IPS DF 19.7 (cell line): ENCODE results near the gene PTGFR.

ENCODE experiments used
- DNase-seq: peaks from one replicate; pipeline ENCODE4 v3.0.0-alpha.2; 2013; ENCODE audit warnings: low read depth, low spot score

The PTGFR gene

GRCh38 chr1:78490861-78491450 lies at the start of gene PTGFR:
Gene PTGFR (plus strand): TSS chr1:78490974. CDS start chr1:78492744, 1,770 bp downstream.
- DNase-seq, result no peak

GRCh38 chr1:78441921-78442320 lies 48.9 kb upstream of the PTGFR start:
- no peak for DNase-seq

- no peak for DNase-seq
These were observed 43.7 kb upstream of the PTGFR start for GRCh38 chr1:78447086-78447485.

GRCh38 chr1:78464449-78464891 lies 26.3 kb upstream of the PTGFR start:
- no peak for DNase-seq

- DNase-seq, result no peak
These were observed 25.6 kb upstream of the PTGFR start for GRCh38 chr1:78465143-78465542.

- no peak for DNase-seq
These were observed 22.3 kb upstream of the PTGFR start for GRCh38 chr1:78468521-78468920.

GRCh38 chr1:78469576-78469975 lies 21.2 kb upstream of the PTGFR start:
- no peak for DNase-seq

GRCh38 chr1:78471890-78472620 lies 18.7 kb upstream of the PTGFR start:
- no peak for DNase-seq

- no peak for DNase-seq
These were observed 17.8 kb upstream of the PTGFR start for GRCh38 chr1:78472851-78473496.

- DNase-seq, result no peak
These were observed 16.7 kb upstream of the PTGFR start for GRCh38 chr1:78474092-78474491.

- DNase-seq, result no peak
These were observed 14.7 kb upstream of the PTGFR start for GRCh38 chr1:78475888-78476610.

- DNase-seq, result no peak
These were observed 6.9 kb upstream of the PTGFR start for GRCh38 chr1:78483903-78484302.

- no peak for DNase-seq
These were observed 787 bp downstream of the PTGFR start for GRCh38 chr1:78491451-78492071.

- no peak for DNase-seq
These were observed 1.7 kb downstream of the PTGFR start for GRCh38 chr1:78492386-78492950.

GRCh38 chr1:78493451-78493850 lies 2.7 kb downstream of the PTGFR start:
- no peak for DNase-seq

- DNase-seq, result no peak
These were observed 6.4 kb downstream of the PTGFR start for GRCh38 chr1:78497201-78497600.

- DNase-seq, result no peak
These were observed 9.8 kb downstream of the PTGFR start for GRCh38 chr1:78500529-78500928.

- DNase-seq, result no peak
These were observed 10.4 kb downstream of the PTGFR start for GRCh38 chr1:78501203-78501602.

- DNase-seq, result no peak
These were observed 20.6 kb downstream of the PTGFR start for GRCh38 chr1:78511334-78511733.

- no peak for DNase-seq
These were observed 25.9 kb downstream of the PTGFR start for GRCh38 chr1:78516716-78517115.

- DNase-seq, result no peak
These were observed 28.7 kb downstream of the PTGFR start for GRCh38 chr1:78519446-78519845.
